ENCODE measurements around the gene RGS6. TPM values are rescaled to one million over a fixed set of nuclear protein-coding genes. Genes with fewer than 3 reads are reported as not detected.

RGS6 gene
- total RNA-seq, 4 donors from 2014 or later, result 0.50 to 6.5 (median 4.7) TPM

GRCh38 chr14:72454388-72455160 lies 522.3 kb downstream of the RGS6 start:
- Histone ChIP-seq H3K36me3 (no peaks in the 10 kb centered on the region), H3K27me3 (no peaks in the 10 kb centered on the region), H3K9me3 (no peaks in the 10 kb centered on the region), H3K4me3 (no peak overlapping the region), H3K4me1 (no peaks in the 10 kb centered on the region), H3K27ac (no peak overlapping the region)
- no peak for ATAC-seq
- WGBS, 2 donors (ENCODE audit: low coverage in 1 of 2), result 74 to 85% methylated on average over 3 of the region's 3 CpGs
- TF ChIP-seq POLR2A (IDR thresholded peaks at IDR 0.05) (no peak), EP300 (IDR thresholded peaks at IDR 0.05) (no peak), CTCF (IDR thresholded peaks at IDR 0.05) (no peak), POLR2AphosphoS5 (IDR thresholded peaks at IDR 0.05) (no peak)

GRCh38 chr14:72457641-72458040 lies 525.4 kb downstream of the RGS6 start:
- no peak for ATAC-seq
- H3K36me3 ChIP-seq, result no peaks in the 10 kb centered on the region
- no peak for TF ChIP-seq CTCF (IDR thresholded peaks at IDR 0.05)
- TF ChIP-seq POLR2AphosphoS5 (IDR thresholded peaks at IDR 0.05), result no peak
- no peak for TF ChIP-seq POLR2A (IDR thresholded peaks at IDR 0.05)
- no peak for TF ChIP-seq EP300 (IDR thresholded peaks at IDR 0.05)
- no peaks in the 10 kb centered on the region for H3K4me1 ChIP-seq
- 86 to 96% methylated on average over 1 to 4 of the region's 4 CpGs for WGBS, 2 donors (ENCODE audit: low coverage in 1 of 2)
- H3K4me3 ChIP-seq, result no peak overlapping the region
- H3K27ac ChIP-seq, result no peak overlapping the region
- H3K27me3 ChIP-seq, result no peaks in the 10 kb centered on the region
- no peaks in the 10 kb centered on the region for H3K9me3 ChIP-seq

- peaks cover 0 to 15% (median 0%) of the 10 kb centered on the region in 3 donors for H3K9me3 ChIP-seq
- no peak overlapping the region for H3K4me3 ChIP-seq
- no peak overlapping the region for H3K27ac ChIP-seq
- WGBS, 2 donors (ENCODE audit: low coverage in 1 of 2), result 58 to 75% methylated on average over 2 of the region's 2 CpGs
- H3K27me3 ChIP-seq, result no peaks in the 10 kb centered on the region
- no peak for ATAC-seq
- H3K36me3 ChIP-seq, result no peaks in the 10 kb centered on the region
- no peak for TF ChIP-seq EP300 (IDR thresholded peaks at IDR 0.05)
- TF ChIP-seq POLR2A (IDR thresholded peaks at IDR 0.05), result no peak
- no peak for TF ChIP-seq POLR2AphosphoS5 (IDR thresholded peaks at IDR 0.05)
- TF ChIP-seq CTCF (IDR thresholded peaks at IDR 0.05), result no peak
- H3K4me1 ChIP-seq, result no peaks in the 10 kb centered on the region
These were observed 529.8 kb downstream of the RGS6 start for GRCh38 chr14:72462056-72462455.

GRCh38 chr14:72463291-72463866 lies 531.1 kb downstream of the RGS6 start:
- 93 to 95% methylated on average over 3 to 4 of the region's 5 CpGs for WGBS, 2 donors (ENCODE audit: low coverage in 1 of 2)
- no peak overlapping the region for H3K27ac ChIP-seq
- H3K4me1 ChIP-seq, result no peaks in the 10 kb centered on the region
- TF ChIP-seq POLR2A (IDR thresholded peaks at IDR 0.05) (no peak), EP300 (IDR thresholded peaks at IDR 0.05) (no peak), POLR2AphosphoS5 (IDR thresholded peaks at IDR 0.05) (no peak), CTCF (IDR thresholded peaks at IDR 0.05) (no peak)
- ATAC-seq, result no peak
- H3K36me3 ChIP-seq, result no peaks in the 10 kb centered on the region
- no peak overlapping the region for H3K4me3 ChIP-seq
- H3K9me3 ChIP-seq, result peaks cover 0 to 19% (median 0%) of the 10 kb centered on the region in 3 donors
- H3K27me3 ChIP-seq, result no peaks in the 10 kb centered on the region

- Histone ChIP-seq H3K4me1 (no peaks in the 10 kb centered on the region), H3K27me3 (no peaks in the 10 kb centered on the region), H3K4me3 (no peak overlapping the region), H3K9me3 (peaks cover 0 to 19% (median 0%) of the 10 kb centered on the region in 3 donors), H3K36me3 (no peaks in the 10 kb centered on the region), H3K27ac (no peak overlapping the region)
- ATAC-seq, result no peak
- 69 to 86% methylated on average over 1 to 3 of the region's 3 CpGs for WGBS, 2 donors (ENCODE audit: low coverage in 1 of 2)
- no peak for TF ChIP-seq POLR2AphosphoS5 (IDR thresholded peaks at IDR 0.05)
- no peak for TF ChIP-seq EP300 (IDR thresholded peaks at IDR 0.05)
- no peak for TF ChIP-seq CTCF (IDR thresholded peaks at IDR 0.05)
- no peak for TF ChIP-seq POLR2A (IDR thresholded peaks at IDR 0.05)
These were observed 532.0 kb downstream of the RGS6 start for GRCh38 chr14:72464226-72464625.
